ENCODE data around the gene DDC. TPM values are rescaled to one million over a fixed set of nuclear protein-coding genes. Genes with fewer than 3 reads are reported as not detected.

Gene DDC
- total RNA-seq, 1 experiment from 2014 or later = not detected

DNA sequence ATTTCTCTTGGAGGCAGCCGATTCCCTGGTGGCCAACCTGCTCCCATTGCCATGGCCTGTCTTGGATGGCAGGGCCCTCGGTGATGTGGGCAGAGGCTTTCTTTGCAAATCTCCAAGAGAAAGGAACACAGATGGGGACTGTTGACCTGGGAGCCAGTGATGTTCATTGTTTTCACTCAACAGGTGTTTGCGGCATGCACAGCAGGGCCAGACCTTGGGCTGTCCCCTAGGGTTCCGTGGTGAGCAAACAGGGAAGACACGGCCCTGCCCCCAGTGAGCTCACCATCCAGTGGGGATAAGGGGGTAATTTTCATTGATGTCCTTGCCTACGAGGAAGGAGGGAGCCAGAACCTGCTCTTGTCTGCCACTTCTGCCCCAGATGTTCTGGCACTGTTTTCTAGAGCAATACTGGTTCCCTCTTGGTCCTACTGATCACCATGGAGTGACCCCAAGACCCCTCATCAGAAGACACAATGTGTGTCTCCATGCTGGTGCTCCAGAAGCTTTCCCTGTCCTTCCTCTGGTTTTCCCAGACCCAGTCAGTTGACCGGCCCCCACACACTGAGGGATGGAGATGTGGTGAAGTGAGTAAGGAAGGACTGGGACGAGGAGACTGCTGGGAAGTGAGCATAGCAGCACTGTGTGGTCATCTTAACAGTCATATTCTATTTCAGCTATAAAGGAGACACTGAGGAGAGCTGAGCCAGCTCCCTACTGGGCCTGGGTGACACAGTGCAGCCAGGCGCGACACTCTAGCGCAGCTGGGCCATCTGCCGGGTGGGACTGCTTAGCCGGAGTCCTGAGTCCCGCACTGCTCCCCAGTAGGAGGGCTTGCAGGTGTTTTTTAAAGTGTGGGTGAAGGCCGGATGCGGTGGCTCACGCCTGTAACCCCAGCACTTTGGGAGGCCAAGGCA lies 94.7 kb downstream of the DDC start (continued):
- TF ChIP-seq ZNF274 (IDR thresholded peaks at IDR 0.05; ENCODE audit: low read depth, low read length) = no peak

DNA sequence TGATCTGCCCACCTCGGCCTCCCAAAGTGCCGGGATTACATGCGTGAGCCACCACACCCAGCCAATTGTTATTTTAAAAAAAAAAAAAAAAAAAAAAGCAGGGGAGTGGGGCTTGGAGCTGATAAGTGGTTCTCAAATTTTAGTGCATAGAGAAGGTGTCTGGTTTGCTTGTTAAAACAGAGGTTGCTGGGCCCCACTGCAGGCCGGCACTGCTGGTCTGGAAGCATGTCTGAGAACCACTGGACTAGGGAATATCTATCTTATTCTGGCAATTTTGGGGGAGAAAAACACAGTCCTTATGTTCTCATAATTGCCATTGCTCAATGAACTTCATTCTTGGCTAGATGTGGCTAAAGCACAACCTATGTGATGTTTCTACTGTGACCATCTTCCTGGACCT lies 96.0 kb downstream of the DDC start:
- H2AFZ ChIP-seq (ENCODE audit: low read depth, low read length, poor library complexity, severe bottlenecking) = no peak overlapping the region
- ChIA-PET POLR2A (no interaction called here), RAD21 (ENCODE audit: low non-redundant PET in 1 of 2, low total read pairs in 2 of 2, uncharacterized antibody in 2 of 2, unreplicated experiment in 2 of 2) (interaction anchor here (0.7 to 1.6 kb wide), 2 partner anchors 295 to 672 kb away, joined by 3 read pairs; no protein-coding TSS in a partner anchor), CTCF (interaction anchor here (0.9 to 4.2 kb wide), 4 partner anchors 163 to 694 kb away, joined by 3 to 22 read pairs (median 8); no protein-coding TSS in a partner anchor)
- intact Hi-C loops (cut with micrococcal nuclease) = loop anchor here (2.0 kb wide), 2 partner anchors 164 to 692 kb away; no protein-coding TSS in a partner anchor
- TF ChIP-seq, protein P1, sequence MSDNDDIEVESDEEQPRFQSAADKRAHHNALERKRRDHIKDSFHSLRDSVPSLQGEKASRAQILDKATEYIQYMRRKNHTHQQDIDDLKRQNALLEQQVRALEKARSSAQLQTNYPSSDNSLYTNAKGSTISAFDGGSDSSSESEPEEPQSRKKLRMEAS (IDR thresholded peaks at IDR 0.05) = no peak
- TF ChIP-seq, protein P2, sequence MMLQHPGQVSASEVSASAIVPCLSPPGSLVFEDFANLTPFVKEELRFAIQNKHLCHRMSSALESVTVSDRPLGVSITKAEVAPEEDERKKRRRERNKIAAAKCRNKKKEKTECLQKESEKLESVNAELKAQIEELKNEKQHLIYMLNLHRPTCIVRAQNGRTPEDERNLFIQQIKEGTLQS (IDR thresholded peaks at IDR 0.05) = no peak
- TF ChIP-seq POLR2A (IDR thresholded peaks at IDR 0.05; ENCODE audit: borderline replicate concordance, extremely low read depth, insufficient read depth, insufficient read length) = no peak
- no peak for TF ChIP-seq EZH2phosphoT487 (IDR thresholded peaks at IDR 0.05; ENCODE audit: borderline replicate concordance)
- no peak for TF ChIP-seq ZNF274 (IDR thresholded peaks at IDR 0.05; ENCODE audit: low read depth, low read length)
- no peak for TF ChIP-seq SIN3A (IDR thresholded peaks at IDR 0.05; ENCODE audit: low read depth)
- TF ChIP-seq CEBPB (IDR thresholded peaks at IDR 0.05; ENCODE audit: low read depth) = no peak
- no peak for TF ChIP-seq FOSL1 (IDR thresholded peaks at IDR 0.05; ENCODE audit: low read depth)
- DNase-seq (ENCODE audit: low read depth, low spot score) (no peak), ATAC-seq (no peak)
- no peaks in the 10 kb centered on the region for H3K79me2 ChIP-seq (ENCODE audit: insufficient read depth, low read length)
- H3K27me3 ChIP-seq (ENCODE audit: insufficient read depth, low read length) = no peaks in the 10 kb centered on the region
- peaks cover 2 to 5% of the 10 kb centered on the region in 2 experiments; a peak in 3 of 4 replicates for H3K4me1 ChIP-seq (ENCODE audit: control insufficient read depth in 1 of 2, insufficient read depth in 2 of 2, low read length in 2 of 2)
- no TSS peak for BruUV-seq (replicated peaks)
- H3K36me3 ChIP-seq (ENCODE audit: control insufficient read depth in 1 of 2, insufficient read depth in 2 of 2, low read length in 2 of 2) = no peaks in the 10 kb centered on the region
- H3K9me2 ChIP-seq (ENCODE audit: insufficient read depth) = no peaks in the 10 kb centered on the region
- no peak overlapping the region for H3K27ac ChIP-seq (ENCODE audit: low read depth, low read length)
- no peaks in the 10 kb centered on the region for H3K9me3 ChIP-seq (ENCODE audit: control insufficient read depth in 1 of 2, insufficient read depth in 1 of 2, low read depth in 1 of 2, low read length in 2 of 2)
- no peak overlapping the region for H3K4me2 ChIP-seq (ENCODE audit: low read length)
- no peak overlapping the region for H3K9ac ChIP-seq (ENCODE audit: low read length)
- no peaks in the 10 kb centered on the region for H4K20me1 ChIP-seq (ENCODE audit: insufficient read depth)
- H3K4me3 ChIP-seq (replicated peaks in 1 of 2; ENCODE audit: low read depth in 1 of 2, low read length in 2 of 2) = no peak overlapping the region

Measured in HCT116 (cell line).